C4-2B (cell line): Measurements from ENCODE around the gene DNAAF5.

Experiments used
- ZFX ChIP-seq: fragments of 450-650 bp; IDR thresholded peaks from 2 replicates; pipeline ENCODE4 v1.6.1; 2017
- TF ChIP-seq, protein P1 (sequence below): fragments of 450-650 bp; conservative IDR thresholded peaks from 2 replicates; pipeline ENCODE4 v1.5.1; 2017; ENCODE audit warnings: mild to moderate bottlenecking

DNA sequence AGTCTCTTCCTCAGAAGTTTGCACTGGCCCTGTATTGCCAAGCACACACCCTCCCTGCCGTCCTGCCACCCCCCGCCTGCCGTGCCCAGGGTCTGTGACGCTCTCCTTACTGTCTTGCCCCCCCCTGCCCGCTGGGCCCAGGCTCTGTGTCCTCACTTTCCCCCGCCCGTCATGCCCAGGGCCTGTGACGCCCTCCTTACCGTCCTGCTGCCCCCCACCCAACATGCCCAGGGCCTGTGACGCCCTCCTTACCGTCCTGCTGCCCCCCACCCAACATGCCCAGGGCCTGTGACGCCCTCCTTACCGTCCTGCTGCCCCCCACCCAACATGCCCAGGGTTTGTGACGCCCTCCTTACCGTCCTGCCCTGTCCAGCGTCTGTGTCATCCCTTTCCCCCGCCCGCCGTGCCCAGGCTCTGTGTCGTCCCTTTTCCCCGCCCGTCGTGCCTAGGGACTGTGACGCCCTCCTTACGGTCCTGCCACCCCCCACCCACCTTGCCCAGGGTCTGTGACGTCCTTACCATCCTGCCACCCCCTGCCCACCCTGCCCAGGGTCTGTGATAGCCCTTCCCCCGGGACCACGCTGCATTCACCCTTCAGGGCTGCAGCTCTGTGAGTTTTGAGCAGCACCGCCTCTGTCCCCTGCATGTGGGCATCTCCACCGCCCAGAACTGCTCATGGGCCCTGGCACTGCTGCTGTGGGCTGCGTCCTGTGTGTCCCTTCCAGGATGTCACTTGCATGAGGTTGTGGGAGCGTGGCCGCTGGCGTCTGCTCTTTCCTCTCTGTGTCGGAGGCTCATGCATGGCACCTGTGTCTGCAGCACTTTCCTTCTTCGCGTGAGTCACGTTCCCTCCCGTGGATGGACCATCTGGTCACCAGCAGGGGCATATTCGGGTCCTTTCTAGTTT lies 19.9 kb downstream of the DNAAF5 start:
- TF ChIP-seq, protein P1, sequence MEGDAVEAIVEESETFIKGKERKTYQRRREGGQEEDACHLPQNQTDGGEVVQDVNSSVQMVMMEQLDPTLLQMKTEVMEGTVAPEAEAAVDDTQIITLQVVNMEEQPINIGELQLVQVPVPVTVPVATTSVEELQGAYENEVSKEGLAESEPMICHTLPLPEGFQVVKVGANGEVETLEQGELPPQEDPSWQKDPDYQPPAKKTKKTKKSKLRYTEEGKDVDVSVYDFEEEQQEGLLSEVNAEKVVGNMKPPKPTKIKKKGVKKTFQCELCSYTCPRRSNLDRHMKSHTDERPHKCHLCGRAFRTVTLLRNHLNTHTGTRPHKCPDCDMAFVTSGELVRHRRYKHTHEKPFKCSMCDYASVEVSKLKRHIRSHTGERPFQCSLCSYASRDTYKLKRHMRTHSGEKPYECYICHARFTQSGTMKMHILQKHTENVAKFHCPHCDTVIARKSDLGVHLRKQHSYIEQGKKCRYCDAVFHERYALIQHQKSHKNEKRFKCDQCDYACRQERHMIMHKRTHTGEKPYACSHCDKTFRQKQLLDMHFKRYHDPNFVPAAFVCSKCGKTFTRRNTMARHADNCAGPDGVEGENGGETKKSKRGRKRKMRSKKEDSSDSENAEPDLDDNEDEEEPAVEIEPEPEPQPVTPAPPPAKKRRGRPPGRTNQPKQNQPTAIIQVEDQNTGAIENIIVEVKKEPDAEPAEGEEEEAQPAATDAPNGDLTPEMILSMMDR = no peak
- TF ChIP-seq ZFX = no peak
